Caco-2 (cell line): ENCODE results near the gene CDYL2. TPM values are rescaled to one million over a fixed set of nuclear protein-coding genes. Genes with fewer than 3 reads are reported as not detected.

Source experiments
- BruUV-seq: library from RNA; stranded (reverse); fragments of 400-500 nt; replicated peaks from 2 replicates; lab custom pipeline; 2021; lab: Mats Ljungman, UMichigan
- CTCF ChIA-PET: fragments of 300-600 bp; sonication (Branson Sonifier 250); formaldehyde crosslinking; loops from one replicate; lab custom pipeline; 2022; ENCODE audit warnings: antibody characterized with exemption; lab: Charles Lee
- POLR2A ChIA-PET: fragments of 300-600 bp; sonication (Branson Sonifier 250); formaldehyde crosslinking; loops from one replicate; lab custom pipeline; 2022; ENCODE audit warnings: antibody characterized with exemption; lab: Charles Lee
- DNase-seq, 2 experiments: peaks; one replicate each; pipeline versions ENCODE4 v3.0.0 to v3.0.0-alpha.2; 2020 to 2022
- H3K27me3 ChIP-seq: replicated peaks from 2 replicates; pipeline ENCODE4 v1.6.0; 2011; ENCODE audit warnings: low read length; ENCODE audit not compliant: control insufficient read depth, insufficient read depth
- H3K36me3 ChIP-seq: 2 replicates; pipeline ENCODE4 v1.5.1; 2011; ENCODE audit warnings: low read length; ENCODE audit not compliant: control insufficient read depth, insufficient read depth
- H3K4me1 ChIP-seq: fragments of 250-450 bp; sonication (Bioruptor Pico); 2 replicates; pipeline ENCODE4 v1.5.1; 2020; ENCODE audit warnings: mild to moderate bottlenecking
- H3K4me3 ChIP-seq: 2 replicates; pipeline ENCODE4 v1.5.1; 2011; ENCODE audit warnings: low read depth, mild to moderate bottlenecking, control low read depth, low read length
- H3K9me3 ChIP-seq: fragments of 250-450 bp; sonication (Bioruptor Pico); 2 replicates; pipeline ENCODE4 v1.5.1; 2020; ENCODE audit warnings: mild to moderate bottlenecking, moderate library complexity
- H3K27ac Mint-ChIP-seq: one replicate; pipeline ENCODE4 v1.8.0; 2022; ENCODE audit warnings: mixed read lengths; ENCODE audit not compliant: unreplicated experiment
- H3K27me3 Mint-ChIP-seq: one replicate; pipeline ENCODE4 v1.8.0; 2022; ENCODE audit warnings: mixed read lengths; ENCODE audit not compliant: insufficient read depth, unreplicated experiment
- H3K36me3 Mint-ChIP-seq: one replicate; pipeline ENCODE4 v1.8.0; 2022; ENCODE audit warnings: mild to moderate bottlenecking, mixed read lengths; ENCODE audit not compliant: insufficient read depth, unreplicated experiment
- H3K4me1 Mint-ChIP-seq: one replicate; pipeline ENCODE4 v1.8.0; 2022; ENCODE audit warnings: low read depth, mixed read lengths; ENCODE audit not compliant: unreplicated experiment
- H3K4me3 Mint-ChIP-seq: one replicate; pipeline ENCODE4 v1.8.0; 2022; ENCODE audit warnings: mild to moderate bottlenecking, moderate library complexity, mixed read lengths; ENCODE audit not compliant: unreplicated experiment
- H3K9me3 Mint-ChIP-seq: one replicate; pipeline ENCODE4 v1.8.0; 2022; ENCODE audit warnings: mixed read lengths; ENCODE audit not compliant: unreplicated experiment
- CTCF ChIP-seq, 2 experiments: fragments of 200-600 bp in 1 of 2; IDR thresholded peaks; 1 replicate in 1 of 2; 2 replicates in 1 of 2; pipeline versions ENCODE4 v1.5.1 to v1.8.0; 2011 to 2022; ENCODE audit warnings: antibody characterized with exemption in 1 of 2, control low read depth in 1 of 2, inconsistent platforms in 1 of 2, low read depth in 1 of 2, low read length in 1 of 2, mild to moderate bottlenecking in 1 of 2, moderate library complexity in 1 of 2; ENCODE audit not compliant: insufficient read depth in 1 of 2, severe bottlenecking in 1 of 2, unreplicated experiment in 1 of 2
- intact Hi-C: fragments of 100-400 bp; cut with micrococcal nuclease; formaldehyde crosslinking; loops from one replicate; pipeline ENCODE4 v1.10.0; 2022; ENCODE audit not compliant: unreplicated experiment
- total RNA-seq: library from RNA; stranded (reverse); gene quantifications from 2 replicates; pipeline ENCODE4 v1.2.3, GENCODE V29; 2022

Gene CDYL2
- total RNA-seq, 1 experiment from 2014 or later = 1.8 TPM

- H3K36me3 Mint-ChIP-seq = no peaks in the 10 kb centered on the region
- no peak for TF ChIP-seq CTCF (IDR thresholded peaks at IDR 0.05; ENCODE audit: insufficient read depth in 1 of 2, low read depth in 1 of 2, low read length in 1 of 2, severe bottlenecking in 1 of 2, unreplicated experiment in 1 of 2)
- DNase-seq = no peak
- BruUV-seq = no TSS peak
- peaks cover 13% of the 10 kb centered on the region for H3K9me3 Mint-ChIP-seq
- intact Hi-C loops = no loop called here
- H3K4me3 Mint-ChIP-seq = no peak overlapping the region
- H3K4me1 ChIP-seq = peaks cover 3% of the 10 kb centered on the region; the same call in 1 of the 2 replicates
- H3K4me1 Mint-ChIP-seq = peaks cover 5% of the 10 kb centered on the region
- peaks cover 7% of the 10 kb centered on the region for H3K27me3 Mint-ChIP-seq
- H3K4me3 ChIP-seq = no peak overlapping the region
- CTCF ChIA-PET = no interaction called here
- H3K9me3 ChIP-seq = no peaks in the 10 kb centered on the region
- no peak overlapping the region for H3K27ac Mint-ChIP-seq
- H3K36me3 ChIP-seq = no peaks in the 10 kb centered on the region
- POLR2A ChIA-PET = no interaction called here
- no peaks in the 10 kb centered on the region for H3K27me3 ChIP-seq
These were observed 31.8 kb upstream of the CDYL2 start for GRCh38 chr16:80836202-80836601.

- Mint-ChIP-seq H3K9me3 (no peaks in the 10 kb centered on the region), H3K27ac (no peak overlapping the region), H3K27me3 (peaks cover 15% of the 10 kb centered on the region), H3K4me1 (no peaks in the 10 kb centered on the region), H3K4me3 (no peak overlapping the region), H3K36me3 (no peaks in the 10 kb centered on the region)
- ChIA-PET POLR2A (no interaction called here), CTCF (interaction anchor here (0.6 kb wide), 1 partner anchor 205 kb away, joined by 4 read pairs; the partner anchor contains the start of gene ATMIN)
- no TSS peak for BruUV-seq
- intact Hi-C loops = no loop called here
- no peak for DNase-seq
- H3K27me3 ChIP-seq = no peaks in the 10 kb centered on the region
- H3K4me3 ChIP-seq = no peak overlapping the region
- H3K36me3 ChIP-seq = no peaks in the 10 kb centered on the region
- no peak for TF ChIP-seq CTCF (IDR thresholded peaks at IDR 0.05; ENCODE audit: insufficient read depth in 1 of 2, low read depth in 1 of 2, low read length in 1 of 2, severe bottlenecking in 1 of 2, unreplicated experiment in 1 of 2)
- H3K4me1 ChIP-seq = no peaks in the 10 kb centered on the region
- no peaks in the 10 kb centered on the region for H3K9me3 ChIP-seq
These were observed 26.6 kb upstream of the CDYL2 start for GRCh38 chr16:80831039-80831438.

GRCh38 chr16:80828495-80828894, 24.1 kb upstream of the CDYL2 start:
- ChIA-PET CTCF (no interaction called here), POLR2A (no interaction called here)
- TF ChIP-seq CTCF (IDR thresholded peaks at IDR 0.05; ENCODE audit: insufficient read depth in 1 of 2, low read depth in 1 of 2, low read length in 1 of 2, severe bottlenecking in 1 of 2, unreplicated experiment in 1 of 2) = no peak
- no peaks in the 10 kb centered on the region for H3K36me3 Mint-ChIP-seq
- no peaks in the 10 kb centered on the region; the same call in 1 of the 2 replicates for H3K9me3 ChIP-seq
- no peaks in the 10 kb centered on the region for H3K4me1 ChIP-seq
- no peaks in the 10 kb centered on the region for H3K36me3 ChIP-seq
- no peak overlapping the region for H3K4me3 ChIP-seq
- no peaks in the 10 kb centered on the region for H3K27me3 ChIP-seq
- H3K27ac Mint-ChIP-seq = no peak overlapping the region
- no TSS peak for BruUV-seq
- intact Hi-C loops = no loop called here
- no peaks in the 10 kb centered on the region for H3K9me3 Mint-ChIP-seq
- DNase-seq = no peak
- peaks cover 10% of the 10 kb centered on the region for H3K27me3 Mint-ChIP-seq
- H3K4me1 Mint-ChIP-seq = no peaks in the 10 kb centered on the region
- H3K4me3 Mint-ChIP-seq = no peak overlapping the region
